Regular cardiac myocyte (primary cell): ENCODE results near the gene EIF2B5. TPM values are rescaled to one million over a fixed set of nuclear protein-coding genes. Genes with fewer than 3 reads are reported as not detected.

Experiments
- total RNA-seq: library from RNA; depleted of rRNA; stranded (reverse); fragments of >200 nt; gene quantifications from 2 replicates; pipeline ENCODE4 v1.2.3, GENCODE V29; 2014

Gene EIF2B5
- total RNA-seq = 29.3 and 39.1 TPM in 2 replicates

GRCh38 chr3:184135149-184135910 is at the start of gene EIF2B5:
EIF2B5 (plus strand) TSS chr3:184135358; CDS start chr3:184135386, 28 bp downstream.

GRCh38 chr3:184096811-184097383 is 38.3 kb upstream of the EIF2B5 start, which contains the start of gene HTR3E:
HTR3E (plus strand) TSS chr3:184097064; CDS start chr3:184097530, 466 bp downstream.

GRCh38 chr3:184154885-184155643 is 19.9 kb downstream of the EIF2B5 start, which contains the start of gene DVL3:
DVL3 (plus strand) TSS chr3:184155377; CDS start chr3:184155636, 259 bp downstream.

DNA sequence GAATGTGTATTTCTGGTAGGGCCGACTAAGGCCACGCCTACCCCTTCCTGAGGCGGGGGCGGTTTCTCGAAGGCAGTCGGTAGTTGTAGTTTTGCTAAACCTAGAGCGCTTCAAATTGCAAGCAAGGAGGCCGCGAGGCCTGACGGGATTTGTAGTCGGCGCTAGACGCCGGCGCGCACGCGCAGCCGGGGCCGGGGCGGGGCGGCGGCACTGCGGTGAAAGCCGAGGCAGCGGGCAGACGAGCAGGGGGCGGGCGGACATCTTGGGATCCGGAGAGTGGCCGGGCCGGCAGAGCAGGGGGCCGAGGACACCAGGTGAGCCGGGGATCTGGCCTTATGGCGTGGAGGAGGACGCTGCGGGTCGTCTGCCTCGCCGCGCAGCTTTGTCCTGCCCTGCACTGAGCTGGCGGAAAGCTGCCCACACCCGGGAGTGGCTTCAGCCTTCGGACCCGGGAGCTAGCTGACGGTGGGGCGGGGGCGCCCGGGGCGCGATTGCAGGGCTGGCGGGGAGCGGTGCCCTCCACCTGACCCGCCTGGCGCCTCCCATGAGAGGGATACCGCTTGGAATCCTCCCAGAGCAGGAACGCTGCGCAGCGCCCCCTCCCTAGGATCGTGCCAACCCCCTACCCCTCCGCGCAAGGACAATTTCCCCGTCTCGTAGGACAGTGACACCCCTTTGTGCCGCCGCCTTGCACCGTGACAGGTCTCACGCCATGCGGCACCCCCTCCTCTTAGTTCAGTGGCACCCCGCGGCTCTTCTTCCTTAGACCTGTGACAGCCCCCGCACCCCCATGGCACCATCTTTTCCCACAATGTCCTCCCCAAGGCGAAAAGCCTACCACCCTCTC is 39.7 kb downstream of the EIF2B5 start, which contains the start of gene AP2M1:
Gene AP2M1, plus strand, starts transcription at position 210 of the 847 bp plus-strand sequence. CDS start 2,139 bp downstream, outside the sequence.

DNA sequence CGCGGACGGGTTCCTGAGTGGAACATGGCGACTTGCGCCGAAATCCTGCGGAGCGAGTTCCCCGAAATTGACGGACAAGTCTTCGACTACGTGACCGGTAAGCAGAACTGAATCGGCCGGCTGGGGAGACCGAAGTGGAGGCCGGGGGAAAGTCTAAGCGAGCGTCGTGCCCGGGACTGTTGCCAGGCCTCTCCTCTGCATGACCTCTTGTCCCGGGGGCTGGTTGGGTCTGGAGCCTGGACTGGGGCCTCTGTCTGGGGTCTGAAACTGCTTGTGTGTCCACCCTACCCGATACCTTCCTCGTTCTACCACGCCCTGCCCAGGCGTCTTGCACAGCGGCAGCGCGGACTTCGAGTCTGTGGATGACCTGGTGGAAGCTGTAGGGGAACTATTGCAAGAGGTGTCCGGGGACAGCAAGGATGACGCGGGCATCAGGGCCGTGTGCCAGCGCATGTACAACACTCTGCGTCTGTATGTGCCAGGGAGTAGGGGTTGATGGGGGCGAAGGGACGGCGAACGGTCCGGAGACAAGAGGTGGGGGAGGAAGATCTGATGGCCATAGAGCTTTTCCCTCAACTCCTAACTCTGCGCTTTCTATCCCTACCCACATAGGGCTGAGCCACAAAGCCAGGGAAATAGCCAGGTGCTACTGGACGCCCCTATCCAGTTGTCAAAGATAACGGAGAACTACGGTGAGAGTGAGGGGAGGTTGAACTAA is 51.2 kb downstream of the EIF2B5 start, which contains the start of gene ABCF3:
Gene ABCF3, plus strand, starts transcription at position 16 of the 718 bp plus-strand sequence. Its CDS starts 9 bp downstream, at position 25.

Other genes starting within 250 kb of the EIF2B5 start
- gene ABCC5, start 117.5 kb upstream of the EIF2B5 start, total RNA-seq = 14.4 and 25.4 TPM in 2 replicates
- not detected in 2 replicates for gene HTR3D, start 103.6 kb upstream of the EIF2B5 start, total RNA-seq
- not detected in 2 replicates for gene HTR3C, start 82.3 kb upstream of the EIF2B5 start, total RNA-seq
- gene HTR3E, start 38.3 kb upstream of the EIF2B5 start, total RNA-seq = not detected in 2 replicates
- 35.2 and 37.0 TPM in 2 replicates for gene DVL3, start 20.0 kb downstream of the EIF2B5 start, total RNA-seq
- 384 and 533 TPM in 2 replicates for gene AP2M1, start 39.5 kb downstream of the EIF2B5 start, total RNA-seq
- gene ABCF3, start 50.8 kb downstream of the EIF2B5 start, total RNA-seq = 55.2 and 81.5 TPM in 2 replicates
- not detected in 2 replicates for gene VWA5B2, start 94.2 kb downstream of the EIF2B5 start, total RNA-seq
- 39.1 and 39.5 TPM in 2 replicates for gene ALG3, start 113.6 kb downstream of the EIF2B5 start, total RNA-seq
- 3.4 and 6.9 TPM in 2 replicates for gene EEF1AKMT4, start 114.3 kb downstream of the EIF2B5 start, total RNA-seq
- not detected in 2 replicates for gene CAMK2N2, start 126.2 kb downstream of the EIF2B5 start, total RNA-seq
- gene ECE2, start 140.7 kb downstream of the EIF2B5 start, total RNA-seq = not detected in 2 replicates
- gene PSMD2, start 163.9 kb downstream of the EIF2B5 start, total RNA-seq = 485 and 1,347 TPM in 2 replicates
- 179 and 389 TPM in 2 replicates for gene EIF4G1, start 179.2 kb downstream of the EIF2B5 start, total RNA-seq
- gene FAM131A, start 202.2 kb downstream of the EIF2B5 start, total RNA-seq = 22.0 and 24.5 TPM in 2 replicates
- gene CLCN2, start 226.2 kb downstream of the EIF2B5 start, total RNA-seq = 1.7 and 3.3 TPM in 2 replicates
- 102 and 146 TPM in 2 replicates for gene POLR2H, start 226.4 kb downstream of the EIF2B5 start, total RNA-seq
- gene THPO, start 242.8 kb downstream of the EIF2B5 start, total RNA-seq = under 0.01 and 0.28 TPM in 2 replicates
- 0.96 and 3.1 TPM in 2 replicates for gene CHRD, start 244.7 kb downstream of the EIF2B5 start, total RNA-seq